ENCODE results near the gene DKK3. TPM values are rescaled to one million over a fixed set of nuclear protein-coding genes. Genes with fewer than 3 reads are reported as not detected.

DKK3 gene
- polyA plus RNA-seq, 2 of the 4 experiments (the other 2 are of a cell fraction): 18.4 to 20.8 TPM

- ATAC-seq (no peak), FAIRE-seq (no peak), DNase-seq (ENCODE audit: low read depth in 1 of 2, low spot score in 1 of 2) (no peak)
- H3K4me3 ChIP-seq: no peak overlapping the region
- H3K9me3 ChIP-seq: no peaks in the 10 kb centered on the region
- H3K4me1 ChIP-seq: 0 out of 3 replicates have a peak, but pooled peaks cover 4% of the 10 kb centered on the region
- WGBS (ENCODE audit: missing lambda C conversion rate): 58% methylated on average over 2 of the region's 3 CpGs
- H3K27ac ChIP-seq: no peak overlapping the region
- CTCF ChIA-PET: no interaction called here
- TF ChIP-seq BHLHE40 (IDR thresholded peaks at IDR 0.05; ENCODE audit: low read depth, low read length) (no peak), ZFP36 (IDR thresholded peaks at IDR 0.05; ENCODE audit: borderline replicate concordance, partially characterized antibody) (no peak), JUN (IDR thresholded peaks at IDR 0.05) (no peak), USF2 (IDR thresholded peaks at IDR 0.05) (no peak), RCOR1 (IDR thresholded peaks at IDR 0.05; ENCODE audit: low read depth, low read length) (no peak), HOXA7 (CRISPR knock-in tag; IDR thresholded peaks at IDR 0.05) (no peak), KDM1A (IDR thresholded peaks at IDR 0.05; ENCODE audit: low read depth) (no peak), HDAC2 (IDR thresholded peaks at IDR 0.05) (no peak), GATA3 (IDR thresholded peaks at IDR 0.05; ENCODE audit: borderline replicate concordance) (no peak), TP53 (CRISPR knock-in tag; IDR thresholded peaks at IDR 0.05) (no peak), POLR2A (IDR thresholded peaks at IDR 0.05; ENCODE audit: low read length) (no peak), HES2 (IDR thresholded peaks at IDR 0.05) (no peak), NR3C1 (IDR thresholded peaks at IDR 0.05) (no peak), ZSCAN20 (CRISPR knock-in tag; IDR thresholded peaks at IDR 0.05) (no peak), CBX8 (IDR thresholded peaks at IDR 0.05) (no peak), ESRRA (IDR thresholded peaks at IDR 0.05; ENCODE audit: borderline replicate concordance, low read length) (no peak), REST (IDR thresholded peaks at IDR 0.05) (no peak)
- POLR2A ChIA-PET: no interaction called here
- H3K4me2 ChIP-seq: no peak overlapping the region
Observed at GRCh38 chr11:12013781-12014180, 5.4 kb upstream of the DKK3 start.

- H3K4me3 ChIP-seq: peak overlapping the region; percentile 77
- TF ChIP-seq PBX3 (IDR thresholded peaks at IDR 0.05) (no peak), ZC3H11A (IDR thresholded peaks at IDR 0.05) (no peak), HOXB13 (CRISPR knock-in tag; IDR thresholded peaks at IDR 0.05; ENCODE audit: low read depth) (no peak), GATA3 (IDR thresholded peaks at IDR 0.05; ENCODE audit: borderline replicate concordance) (no peak), RNF2 (IDR thresholded peaks at IDR 0.05; ENCODE audit: borderline replicate concordance, low read depth) (no peak), HDAC2 (IDR thresholded peaks at IDR 0.05) (no peak), HOXB5 (CRISPR knock-in tag; IDR thresholded peaks at IDR 0.05) (no peak), NR3C1 (IDR thresholded peaks at IDR 0.05) (no peak), JUN (IDR thresholded peaks at IDR 0.05) (no peak), CHD4 (IDR thresholded peaks at IDR 0.05; ENCODE audit: borderline replicate concordance) (no peak), FOXS1 (CRISPR knock-in tag; IDR thresholded peaks at IDR 0.05) (no peak), MAFK (IDR thresholded peaks at IDR 0.05; ENCODE audit: partially characterized antibody) (no peak), REST (IDR thresholded peaks at IDR 0.05) (no peak), EHF (CRISPR knock-in tag; IDR thresholded peaks at IDR 0.05) (no peak)
- TF ChIP-seq, protein P1, sequence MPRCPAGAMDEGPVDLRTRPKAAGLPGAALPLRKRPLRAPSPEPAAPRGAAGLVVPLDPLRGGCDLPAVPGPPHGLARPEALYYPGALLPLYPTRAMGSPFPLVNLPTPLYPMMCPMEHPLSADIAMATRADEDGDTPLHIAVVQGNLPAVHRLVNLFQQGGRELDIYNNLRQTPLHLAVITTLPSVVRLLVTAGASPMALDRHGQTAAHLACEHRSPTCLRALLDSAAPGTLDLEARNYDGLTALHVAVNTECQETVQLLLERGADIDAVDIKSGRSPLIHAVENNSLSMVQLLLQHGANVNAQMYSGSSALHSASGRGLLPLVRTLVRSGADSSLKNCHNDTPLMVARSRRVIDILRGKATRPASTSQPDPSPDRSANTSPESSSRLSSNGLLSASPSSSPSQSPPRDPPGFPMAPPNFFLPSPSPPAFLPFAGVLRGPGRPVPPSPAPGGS (IDR thresholded peaks at IDR 0.05): no peak
Observed at GRCh38 chr11:12009617-12010321, 1.3 kb upstream of the DKK3 start.

More at GRCh38 chr11:12009617-12010321, 1.3 kb upstream of the DKK3 start:
- peak in 1 of 2 experiments; percentile 11 for DNase-seq (ENCODE audit: low read depth in 1 of 2, low spot score in 1 of 2)
- POLR2A ChIA-PET: interaction anchor here (0.9 to 2.6 kb wide), 2 partner anchors 33 to 367 kb away, joined by 4 to 7 read pairs; partner anchors contain the start of gene PARVA
- FAIRE-seq: no peak
- Histone ChIP-seq H3K27ac (peak overlapping the region; percentile 76 to 89; a peak in 5 of 6 replicates), H3K4me1 (peaks cover 18% of the 10 kb centered on the region), H3K4me2 (peak overlapping the region; percentile 85), H3K9me3 (no peaks in the 10 kb centered on the region)
- ATAC-seq: peak; percentile 52 to 56; a peak in 4 of 6 replicates
- CTCF ChIA-PET: interaction anchor here (0.5 to 2.2 kb wide), 9 partner anchors 11 to 272 kb away, joined by 3 to 9 read pairs (median 4); no protein-coding TSS in a partner anchor
- WGBS (ENCODE audit: missing lambda C conversion rate): 59% methylated on average over 15 of the region's 15 CpGs

Measured in A549 (cell line).